Stimulated activated CD8-positive, alpha-beta memory T cell treated with anti-CD3 and anti-CD28 coated beads, Interleukin-4, amount 100 ng/mL, for 1 hour (primary cell): ENCODE results near the gene MAP4K4.

Experiments
- DNase-seq, 2 donors: peaks; one replicate each; pipeline ENCODE4 v3.0.0-alpha.2; 2020; ENCODE audit warnings: low read depth in 2 of 2, low spot score in 1 of 2

MAP4K4 gene

GRCh38 chr2:101692041-101692440, 5.5 kb upstream of the MAP4K4 start:
- no peak for DNase-seq

- no peak for DNase-seq
These were observed 4.7 kb upstream of the MAP4K4 start for GRCh38 chr2:101692766-101693165.

GRCh38 chr2:101693991-101694588, 3.4 kb upstream of the MAP4K4 start:
- no peak for DNase-seq

- no peak for DNase-seq
These were observed 1.0 kb upstream of the MAP4K4 start for GRCh38 chr2:101696272-101697123.

GRCh38 chr2:101698014-101698843, 722 bp downstream of the MAP4K4 start:
- DNase-seq, result no peak

- DNase-seq, result no peak
These were observed 1.6 kb downstream of the MAP4K4 start for GRCh38 chr2:101698844-101699754.

- DNase-seq, result no peak
These were observed 2.4 kb downstream of the MAP4K4 start for GRCh38 chr2:101699755-101700461.

GRCh38 chr2:101704046-101704466, 6.5 kb downstream of the MAP4K4 start:
- DNase-seq, result no peak

- no peak for DNase-seq
These were observed 7.5 kb downstream of the MAP4K4 start for GRCh38 chr2:101704816-101705578.

GRCh38 chr2:101706121-101706818, 8.8 kb downstream of the MAP4K4 start:
- DNase-seq, result no peak

- no peak for DNase-seq
These were observed 9.3 kb downstream of the MAP4K4 start for GRCh38 chr2:101706819-101707177.

GRCh38 chr2:101710036-101710435, 12.5 kb downstream of the MAP4K4 start:
- DNase-seq, result no peak

GRCh38 chr2:101710471-101711318, 13.2 kb downstream of the MAP4K4 start:
- DNase-seq, result no peak

GRCh38 chr2:101714118-101714517, 16.6 kb downstream of the MAP4K4 start:
- DNase-seq, result no peak

- DNase-seq, result peak in 1 of 2 donors; percentile 27
These were observed 19.8 kb downstream of the MAP4K4 start for GRCh38 chr2:101717071-101717845.

- DNase-seq, result no peak
These were observed 21.0 kb downstream of the MAP4K4 start for GRCh38 chr2:101718479-101718878.

- no peak for DNase-seq
These were observed 21.6 kb downstream of the MAP4K4 start for GRCh38 chr2:101718993-101719571.
